ENCODE data around the gene SUCLG2.

SUCLG2 gene, protein sequence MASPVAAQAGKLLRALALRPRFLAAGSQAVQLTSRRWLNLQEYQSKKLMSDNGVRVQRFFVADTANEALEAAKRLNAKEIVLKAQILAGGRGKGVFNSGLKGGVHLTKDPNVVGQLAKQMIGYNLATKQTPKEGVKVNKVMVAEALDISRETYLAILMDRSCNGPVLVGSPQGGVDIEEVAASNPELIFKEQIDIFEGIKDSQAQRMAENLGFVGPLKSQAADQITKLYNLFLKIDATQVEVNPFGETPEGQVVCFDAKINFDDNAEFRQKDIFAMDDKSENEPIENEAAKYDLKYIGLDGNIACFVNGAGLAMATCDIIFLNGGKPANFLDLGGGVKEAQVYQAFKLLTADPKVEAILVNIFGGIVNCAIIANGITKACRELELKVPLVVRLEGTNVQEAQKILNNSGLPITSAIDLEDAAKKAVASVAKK

DNA sequence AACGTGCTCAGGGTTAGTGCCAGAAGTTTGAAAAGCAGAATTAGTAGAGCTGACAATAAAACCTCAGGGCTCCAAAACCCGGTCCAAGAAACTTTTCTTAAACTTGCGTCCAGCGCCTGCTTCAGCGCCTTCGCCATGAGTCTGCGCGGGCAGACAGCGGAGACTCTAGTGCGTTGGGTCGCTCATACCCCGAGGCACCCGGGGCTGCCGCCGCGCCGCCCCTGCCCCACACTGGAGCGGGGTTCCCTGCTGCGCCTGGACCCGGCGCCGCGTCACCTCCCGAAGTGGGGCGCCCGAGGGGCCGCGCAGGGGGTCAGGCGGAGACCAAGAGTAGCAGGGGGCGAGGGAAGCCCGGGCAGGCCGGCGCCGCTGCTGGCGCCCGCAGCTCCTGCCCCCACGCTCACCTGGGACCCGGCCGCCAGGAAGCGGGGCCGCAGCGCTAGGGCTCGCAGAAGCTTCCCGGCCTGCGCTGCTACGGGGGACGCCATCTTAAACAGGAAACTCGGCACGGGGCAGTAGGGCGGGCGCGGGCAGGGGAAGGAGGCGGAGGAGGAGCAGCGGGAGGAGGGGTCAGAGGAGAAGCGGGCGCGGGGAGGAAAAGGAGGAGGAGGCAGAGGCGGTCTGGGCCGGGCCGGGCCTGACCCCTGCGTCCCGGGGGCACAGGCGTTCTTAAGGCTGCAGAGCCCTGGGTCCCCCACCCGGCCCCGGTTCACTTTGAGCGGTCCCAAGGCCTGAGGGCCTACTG, at the start of gene SUCLG2:
TSS of gene SUCLG2 (minus strand) at position 514 of the 745 bp plus-strand sequence. CDS start at position 488, 26 bp downstream.
- H3K4me3 ChIP-seq (ENCODE audit: low read depth, low read length) = peak within 1 kb of the TSS; percentile 37

DNA sequence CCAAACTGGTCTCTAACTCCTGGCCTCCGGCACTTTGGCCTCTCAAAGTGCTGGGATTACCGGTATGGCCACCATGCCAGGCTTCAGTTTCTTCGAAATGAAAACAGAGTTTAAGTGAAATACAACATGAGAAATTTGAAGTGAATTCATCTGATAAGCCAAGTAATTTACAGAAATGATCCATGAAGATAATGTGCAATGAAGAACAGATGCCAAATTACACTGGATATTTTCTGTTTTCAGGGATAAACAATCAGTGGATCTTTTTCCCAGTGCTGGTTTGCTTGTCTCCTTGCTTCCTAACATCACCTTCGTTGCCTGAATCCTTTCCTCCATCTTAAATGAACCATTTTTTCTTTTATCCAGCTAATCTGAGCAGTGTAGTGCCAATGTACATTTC, 46.2 kb upstream of the SUCLG2 start:
- no peak overlapping the region for H3K4me3 ChIP-seq (ENCODE audit: low read depth, low read length)

DNA sequence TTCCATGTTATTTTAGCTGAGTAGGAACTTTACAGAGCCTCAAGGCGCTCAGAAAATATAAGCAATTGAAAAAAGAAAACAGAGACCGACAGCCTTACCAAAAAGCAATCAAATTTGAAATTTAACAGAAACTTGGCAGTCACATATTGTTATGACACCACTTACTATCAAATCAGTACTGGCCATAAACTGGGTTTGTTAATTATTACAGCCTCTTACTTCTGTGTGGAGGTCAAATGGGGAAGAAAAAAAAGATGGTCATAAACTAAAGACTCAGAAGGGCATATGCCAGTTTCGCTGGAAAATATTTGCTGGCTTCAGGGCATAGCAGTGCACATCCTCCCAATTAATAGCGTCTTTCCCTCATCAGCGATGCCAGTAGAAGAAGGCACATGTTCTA, 45.5 kb upstream of the SUCLG2 start:
- H3K4me3 ChIP-seq (ENCODE audit: low read depth, low read length) = no peak overlapping the region

DNA sequence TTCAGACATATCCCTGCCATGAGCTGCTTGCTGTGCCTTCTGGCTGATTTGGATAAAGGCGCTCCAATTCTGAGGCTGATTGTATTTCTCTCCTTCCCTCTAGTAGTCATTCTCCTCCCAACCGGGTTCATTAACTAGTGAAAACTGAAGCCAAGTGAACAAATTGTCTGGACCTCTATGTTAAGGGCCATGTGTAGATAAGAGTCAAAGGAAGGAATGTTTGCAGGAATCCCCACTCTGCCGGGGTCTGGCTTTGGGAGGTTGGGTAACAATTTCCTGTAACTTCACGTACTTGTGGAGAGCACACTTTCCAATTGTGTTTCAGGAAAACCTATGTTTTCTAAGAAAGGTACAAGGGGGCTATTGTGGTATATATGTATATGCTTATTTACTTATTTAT, 38.2 kb upstream of the SUCLG2 start:
- H3K4me3 ChIP-seq (ENCODE audit: low read depth, low read length) = no peak overlapping the region

DNA sequence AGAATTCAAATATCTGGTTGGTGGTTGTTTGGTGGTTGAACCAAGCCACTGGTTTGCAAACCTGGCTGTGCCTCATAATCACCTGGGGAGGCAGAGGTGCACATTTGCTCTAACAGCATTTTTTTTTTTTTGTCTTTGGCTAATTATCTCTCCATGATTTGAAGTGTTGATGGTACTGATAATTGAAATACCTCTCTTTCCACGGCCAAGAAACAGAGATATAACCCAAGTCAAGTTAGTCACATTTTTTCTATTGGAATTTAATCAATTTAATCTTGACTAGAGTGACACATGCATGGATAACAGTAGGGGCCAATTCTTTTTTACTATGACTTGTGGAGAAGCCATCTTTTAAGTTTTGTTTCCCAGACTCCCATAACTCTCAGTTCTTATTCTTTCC, 37.5 kb upstream of the SUCLG2 start:
- no peak overlapping the region for H3K4me3 ChIP-seq (ENCODE audit: low read depth, low read length)

DNA sequence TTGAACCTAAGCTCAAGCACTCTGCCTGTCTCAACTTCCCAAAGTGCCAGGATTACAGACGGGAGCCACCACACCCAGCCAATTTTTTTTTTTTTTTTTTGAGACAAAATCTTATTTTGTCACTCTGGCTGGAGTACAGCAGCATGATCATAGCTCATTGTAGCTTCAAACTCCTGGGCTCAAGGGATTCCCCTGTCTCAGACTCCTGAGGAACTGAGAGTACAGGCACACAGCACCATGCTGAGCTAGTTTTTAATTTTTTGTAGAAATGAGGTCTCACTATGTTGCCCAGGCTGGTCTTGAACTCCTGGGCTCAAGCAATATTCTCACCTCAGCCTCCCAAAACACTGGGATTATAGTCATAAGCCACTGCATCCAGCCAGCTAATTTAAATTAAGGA, 36.8 kb upstream of the SUCLG2 start:
- H3K4me3 ChIP-seq (ENCODE audit: low read depth, low read length) = no peak overlapping the region

DNA sequence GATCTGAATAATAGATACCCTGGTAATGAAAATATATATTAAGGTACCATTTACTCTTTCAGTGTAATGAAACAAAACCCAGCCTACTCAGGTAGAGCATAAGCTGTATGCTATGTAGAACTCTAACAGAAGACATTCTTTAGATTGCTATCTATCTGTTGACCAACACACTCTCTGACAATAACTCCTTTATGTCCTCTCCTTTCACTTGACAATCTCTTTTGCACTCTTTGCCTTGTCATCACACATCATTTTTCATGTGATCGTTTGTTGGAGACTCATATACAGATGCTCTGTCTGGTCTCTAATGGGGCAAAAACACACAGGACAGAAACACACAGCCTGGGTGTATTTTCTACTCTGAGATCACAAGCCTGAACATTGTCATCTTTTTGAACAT, 35.4 kb upstream of the SUCLG2 start:
- no peak overlapping the region for H3K4me3 ChIP-seq (ENCODE audit: low read depth, low read length)

DNA sequence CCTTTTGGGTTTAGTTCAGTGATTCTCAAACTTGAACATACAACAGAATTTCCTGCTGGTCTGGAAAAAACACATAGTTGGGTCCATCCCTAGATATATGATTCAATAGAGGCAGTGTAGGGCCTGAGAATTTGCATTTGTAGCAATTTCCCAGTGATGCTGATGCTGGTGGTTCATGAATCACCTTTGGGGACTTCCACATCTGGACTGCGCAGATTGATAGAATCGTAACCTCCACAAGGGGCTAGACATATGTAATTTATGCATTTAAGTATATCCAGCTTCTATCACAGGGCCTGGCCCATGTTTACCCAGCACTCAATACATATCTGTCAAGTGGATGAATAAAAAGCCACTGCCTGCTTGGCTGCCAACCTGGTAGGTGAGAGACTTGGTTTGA, 33.8 kb upstream of the SUCLG2 start:
- H3K4me3 ChIP-seq (ENCODE audit: low read depth, low read length) = no peak overlapping the region

DNA sequence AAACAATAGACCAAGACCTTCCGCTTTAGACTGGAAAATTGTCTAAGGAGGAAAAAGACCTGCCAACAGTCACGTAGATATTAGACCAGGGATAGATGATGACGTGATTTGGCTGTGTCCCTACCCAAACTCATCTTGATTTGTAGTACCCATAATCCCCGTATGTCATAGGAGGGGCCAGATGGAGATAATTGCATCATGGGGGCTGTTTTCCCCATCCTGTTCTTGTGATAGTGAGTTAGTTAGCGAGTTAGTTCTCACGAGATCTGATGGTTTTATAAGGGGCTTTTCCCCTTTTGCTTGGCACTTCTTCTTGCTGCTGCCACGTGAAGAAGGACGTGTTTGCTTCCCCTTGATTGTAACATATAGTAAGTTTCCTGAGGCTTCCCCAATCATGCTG, 31.7 kb upstream of the SUCLG2 start:
- H3K4me3 ChIP-seq (ENCODE audit: low read depth, low read length) = no peak overlapping the region

DNA sequence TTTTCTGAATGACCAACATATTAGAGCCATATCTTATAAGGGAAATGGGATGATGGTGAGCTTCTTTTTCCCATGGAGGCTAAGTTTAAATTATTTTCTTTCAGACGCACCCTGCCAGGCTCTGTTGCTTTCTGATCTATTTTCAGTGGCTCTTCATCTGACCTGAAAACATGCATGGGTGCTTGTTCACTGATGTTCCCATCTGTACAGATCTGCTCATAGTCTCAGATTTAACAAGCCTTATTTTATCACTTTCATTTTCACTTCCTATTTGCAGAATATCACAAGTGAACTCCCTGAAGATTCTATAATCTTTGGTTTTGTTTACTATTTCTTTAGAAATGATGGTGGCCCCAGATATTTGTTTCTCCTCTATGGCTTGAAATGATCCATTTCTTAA, 31.1 kb upstream of the SUCLG2 start:
- H3K4me3 ChIP-seq (ENCODE audit: low read depth, low read length) = no peak overlapping the region

DNA sequence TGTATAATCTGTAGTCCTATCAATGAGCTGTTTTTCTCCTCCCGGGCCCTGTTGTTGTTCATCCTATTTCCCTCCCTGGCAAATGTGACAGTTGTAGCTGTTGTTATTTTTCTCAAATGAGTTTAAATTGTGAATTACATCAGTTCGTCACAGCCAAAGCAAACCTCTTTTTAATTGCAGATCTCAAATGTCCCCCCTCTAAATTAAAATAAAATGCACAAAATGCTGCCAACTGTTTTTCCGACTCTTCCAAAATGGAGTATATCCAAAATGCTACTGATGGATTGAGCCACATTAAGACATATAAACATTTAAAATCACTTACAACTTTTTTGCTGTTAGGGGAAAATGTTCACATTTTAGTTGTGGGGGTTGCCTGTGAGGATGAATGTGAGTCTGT, 29.8 kb upstream of the SUCLG2 start:
- no peak overlapping the region for H3K4me3 ChIP-seq (ENCODE audit: low read depth, low read length)

DNA sequence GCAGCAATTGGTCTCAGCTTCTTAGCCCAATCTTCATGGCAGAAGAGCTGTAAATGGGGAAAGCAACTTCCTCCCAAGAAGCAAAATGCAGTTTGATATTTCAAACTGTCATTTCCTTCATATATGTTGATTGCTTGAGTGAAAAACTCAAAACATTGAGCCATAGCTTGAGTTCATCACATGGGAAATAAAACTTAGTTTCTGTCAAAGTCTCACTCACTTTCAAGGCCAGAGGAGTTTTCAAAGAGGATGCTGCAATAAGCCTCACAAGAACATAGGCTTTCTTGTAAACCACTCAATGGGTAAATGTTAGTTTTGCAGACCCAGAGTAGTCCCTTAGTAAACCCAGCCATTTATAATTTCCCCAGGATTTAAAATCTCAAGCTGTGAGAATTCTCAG, 29.1 kb upstream of the SUCLG2 start:
- H3K4me3 ChIP-seq (ENCODE audit: low read depth, low read length) = no peak overlapping the region

DNA sequence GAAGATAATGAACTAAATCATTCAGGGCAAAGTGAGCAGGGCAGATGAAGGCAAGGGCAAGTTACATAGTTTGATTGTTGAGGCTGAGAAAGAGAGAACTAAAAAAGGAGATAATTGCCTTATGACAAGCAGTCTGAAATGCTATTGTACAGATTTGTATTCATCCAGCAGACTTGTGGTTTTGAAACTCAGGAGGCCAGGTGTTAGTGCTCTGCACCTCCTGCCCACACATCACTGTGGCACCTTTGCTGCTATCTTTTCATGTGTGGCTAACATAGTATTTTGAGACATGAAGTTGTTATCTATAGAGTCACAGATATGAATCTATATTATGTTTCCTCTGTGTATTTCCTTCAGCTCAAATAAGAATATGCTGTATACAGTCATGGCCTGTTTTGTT, 24.3 kb upstream of the SUCLG2 start:
- no peak overlapping the region for H3K4me3 ChIP-seq (ENCODE audit: low read depth, low read length)

DNA sequence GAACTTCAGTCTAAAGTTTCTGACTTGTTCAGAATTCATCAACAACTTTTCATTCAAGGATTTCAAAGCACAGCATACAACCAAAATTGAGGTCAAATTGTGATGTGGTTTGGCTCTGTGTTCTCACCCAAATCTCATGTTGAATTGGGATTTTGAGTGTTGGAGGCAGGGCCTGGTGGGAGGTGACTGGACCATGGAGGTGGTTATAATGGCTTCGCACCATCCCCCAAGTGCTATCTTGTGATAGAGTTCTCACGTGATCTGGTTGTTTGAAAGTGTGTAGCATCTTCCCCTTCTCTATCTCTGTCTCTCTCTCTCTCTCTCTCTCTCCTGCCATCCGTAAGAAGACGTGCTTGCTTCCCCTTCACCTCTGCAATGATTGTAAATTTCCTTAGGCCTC, 19.6 kb upstream of the SUCLG2 start:
- no peak overlapping the region for H3K4me3 ChIP-seq (ENCODE audit: low read depth, low read length)

DNA sequence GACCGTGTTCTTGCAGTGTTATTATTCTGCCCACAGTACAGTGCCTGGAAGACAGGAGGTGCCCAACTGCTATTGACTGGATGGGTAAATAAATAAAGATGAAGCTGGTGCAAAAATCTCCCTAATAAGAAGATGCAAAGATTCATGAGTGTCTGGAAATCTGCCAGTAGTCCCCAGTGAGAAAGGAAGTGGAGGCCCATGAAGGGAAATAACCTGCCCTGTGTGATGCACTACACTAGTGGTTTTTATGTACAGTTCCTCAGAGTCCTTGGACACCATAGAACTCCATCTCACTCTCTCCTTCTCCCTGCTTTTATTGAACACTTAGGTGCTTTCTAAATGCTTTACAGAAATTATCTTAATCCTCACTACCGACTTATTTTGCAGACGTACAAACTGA, 8.3 kb upstream of the SUCLG2 start:
- H3K4me3 ChIP-seq (ENCODE audit: low read depth, low read length) = no peak overlapping the region

DNA sequence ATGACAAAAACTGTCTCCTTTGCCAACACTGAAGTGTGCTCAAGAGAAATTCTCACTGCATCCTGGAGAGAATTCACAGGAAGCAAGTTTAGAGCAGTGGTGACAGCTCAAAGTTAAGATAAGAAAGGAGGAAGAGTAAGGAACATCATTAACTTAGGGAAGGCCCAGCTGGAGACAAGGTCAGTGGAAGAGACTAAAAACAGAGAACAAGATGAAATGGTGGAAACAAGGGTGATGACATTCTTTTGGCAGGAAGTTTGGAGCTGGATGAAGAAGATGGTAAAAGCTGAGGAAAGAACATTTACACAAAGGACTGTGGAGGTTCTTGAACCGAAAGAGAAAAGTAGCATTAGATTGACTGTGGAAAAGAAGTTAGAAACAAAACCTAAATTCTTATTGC, 6.7 kb upstream of the SUCLG2 start:
- H3K4me3 ChIP-seq (ENCODE audit: low read depth, low read length) = no peak overlapping the region

DNA sequence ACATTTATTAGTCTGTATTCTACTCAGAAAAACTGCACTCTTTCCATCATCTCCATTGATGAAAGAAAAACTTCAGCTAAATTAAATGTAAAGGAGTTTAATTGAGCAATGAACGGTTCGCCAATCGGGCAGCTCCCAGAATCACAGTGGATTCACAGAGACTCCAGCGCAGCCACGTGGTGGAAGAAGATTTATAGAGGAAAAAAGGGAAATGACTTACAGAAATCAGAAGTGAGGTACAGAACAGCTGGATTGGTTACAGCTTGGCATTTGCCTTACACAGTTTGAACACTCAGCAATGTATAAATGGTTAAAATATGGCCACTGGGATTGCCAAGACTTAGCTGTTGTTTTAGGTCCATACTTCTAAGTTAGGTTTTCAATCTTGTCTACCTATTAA, 2.8 kb upstream of the SUCLG2 start:
- no peak overlapping the region for H3K4me3 ChIP-seq (ENCODE audit: low read depth, low read length)

DNA sequence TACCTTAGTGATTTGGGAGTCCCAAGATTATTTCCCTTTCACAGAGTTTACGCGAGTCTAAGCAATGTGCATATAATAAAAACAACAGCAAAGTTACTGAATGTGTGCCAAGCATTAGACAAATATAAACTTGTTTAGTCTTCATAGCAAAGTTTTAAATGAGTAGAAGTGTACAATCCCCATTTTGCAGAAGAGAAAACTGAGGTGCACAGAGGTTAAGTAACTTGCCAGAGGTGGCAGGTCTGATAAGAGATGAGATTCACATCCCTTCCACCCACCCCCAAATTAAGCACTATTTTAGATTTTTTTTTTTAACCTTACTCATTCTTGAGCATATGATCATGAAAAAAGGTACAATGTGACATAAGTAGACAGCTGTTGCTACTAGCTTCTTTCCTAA, 2.2 kb upstream of the SUCLG2 start:
- H3K4me3 ChIP-seq (ENCODE audit: low read depth, low read length) = no peak overlapping the region

DNA sequence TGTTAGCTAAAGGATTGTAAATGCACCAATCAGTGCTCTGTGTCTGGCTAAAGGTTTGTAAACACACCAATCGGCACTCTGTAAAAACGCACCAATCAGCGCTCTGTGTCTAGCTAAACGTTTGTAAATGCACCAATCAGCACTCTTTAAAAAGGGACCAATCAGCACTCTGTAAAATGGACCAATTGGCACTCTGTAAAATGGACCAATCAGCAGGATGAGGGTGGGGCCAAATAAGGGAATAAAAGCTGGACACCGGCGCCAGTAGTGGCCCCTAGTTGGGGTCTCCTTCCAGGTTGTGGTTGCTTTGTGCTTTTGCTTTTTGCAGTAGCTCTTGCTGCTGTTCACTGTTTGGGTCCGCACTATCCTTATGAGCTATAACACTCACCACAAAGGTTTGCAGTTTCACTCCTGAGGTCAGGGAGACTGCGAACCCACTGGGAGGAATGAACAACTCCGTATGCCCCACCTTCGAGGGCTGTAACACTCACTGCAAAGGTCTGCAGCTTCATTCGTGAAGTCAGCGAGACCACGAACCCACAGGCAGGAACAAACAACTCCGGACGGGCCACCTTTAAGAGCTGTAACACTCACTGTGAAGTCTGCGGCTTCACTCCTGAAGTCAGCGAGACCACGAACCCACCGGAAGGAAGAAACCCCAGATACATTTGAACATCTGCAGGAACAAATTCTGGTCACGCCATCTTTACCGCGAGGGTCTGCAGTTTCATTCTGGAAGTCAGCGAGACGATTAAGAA, 1.1 kb upstream of the SUCLG2 start:
- H3K4me3 ChIP-seq (ENCODE audit: low read depth, low read length) = no peak overlapping the region

DNA sequence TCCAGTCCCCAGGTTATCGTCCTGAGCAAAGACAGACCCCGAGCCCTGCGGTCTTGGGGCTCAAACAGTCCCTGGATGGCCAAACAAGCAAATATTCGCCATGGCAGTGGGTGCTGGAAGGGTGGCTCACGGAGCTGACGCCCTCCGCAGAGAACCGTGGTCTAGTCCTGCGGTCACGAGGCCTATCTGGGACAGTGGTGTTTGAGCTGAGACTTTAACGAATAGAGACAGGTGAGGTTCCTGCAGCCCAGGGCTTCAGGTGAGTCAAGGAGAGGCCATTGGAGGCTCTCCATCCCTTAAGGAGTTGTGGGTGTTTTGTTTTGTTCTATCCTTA, 399 bp upstream of the SUCLG2 start:
- peak overlapping the region; percentile 9 for H3K4me3 ChIP-seq (ENCODE audit: low read depth, low read length)

DNA sequence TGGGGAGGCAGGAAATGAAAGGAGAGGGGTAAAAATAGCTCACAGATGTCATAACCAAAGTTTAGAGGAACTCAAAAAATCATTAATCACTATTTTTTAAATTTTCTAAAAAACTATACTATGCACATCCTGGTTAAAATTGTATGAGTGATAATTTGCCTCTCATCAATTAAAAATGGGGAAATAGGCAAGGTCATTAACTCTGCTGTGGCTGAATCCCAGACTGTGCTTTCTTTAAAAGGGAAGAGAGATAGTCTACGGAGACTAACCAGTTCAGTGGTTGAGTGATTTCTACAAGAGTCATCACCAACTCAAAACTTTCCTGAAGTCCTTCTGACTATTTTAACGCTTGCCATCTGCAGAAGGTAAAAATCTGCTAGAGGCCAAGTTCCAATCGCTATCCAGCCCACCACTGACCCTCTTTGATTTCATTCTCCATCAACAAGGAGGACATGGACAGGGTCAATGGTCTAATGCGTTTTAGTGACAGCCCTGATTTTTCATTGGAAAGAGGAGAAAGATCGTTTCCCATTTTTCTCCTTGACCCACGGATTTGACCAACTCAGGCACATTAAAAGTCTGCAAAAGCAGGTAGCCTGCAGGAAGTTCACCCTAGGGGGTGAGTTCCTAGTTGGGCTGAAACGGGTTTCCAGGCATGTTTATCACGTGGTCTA, 850 bp downstream of the SUCLG2 start:
- peak overlapping the region; percentile 37 for H3K4me3 ChIP-seq (ENCODE audit: low read depth, low read length)

All from iPS-11a (cell line).